HG03066 (cell line): Measurements from ENCODE around the gene COMMD6.
"Not testable (repeated sequence)": the region's sequence is repeated elsewhere in the genome, so short reads cannot be mapped to it uniquely, and the experiment has no call there.

ENCODE experiments used
- ATAC-seq: cut with Tn5 transposase; IDR thresholded peaks from one replicate; pipeline ENCODE4 v1.9.1; 2021; ENCODE audit warnings: low read depth; ENCODE audit not compliant: unreplicated experiment

Gene COMMD6

GRCh38 chr13:75537401-75538365, at the start of gene COMMD6:
Gene COMMD6 (minus strand): TSS chr13:75537841. CDS start chr13:75537805, 36 bp downstream.
- peak; percentile 98 for ATAC-seq

GRCh38 chr13:75585153-75585552, 47.5 kb upstream of the COMMD6 start:
- ATAC-seq: no peak

GRCh38 chr13:75583091-75583490, 45.5 kb upstream of the COMMD6 start:
- ATAC-seq: no peak

- no peak for ATAC-seq
These were observed 44.4 kb upstream of the COMMD6 start for GRCh38 chr13:75581874-75582640.

GRCh38 chr13:75579529-75579928, 41.9 kb upstream of the COMMD6 start:
- no peak for ATAC-seq

- no peak for ATAC-seq
These were observed 31.9 kb upstream of the COMMD6 start for GRCh38 chr13:75569576-75569975.

GRCh38 chr13:75566658-75567057, 29.0 kb upstream of the COMMD6 start:
- ATAC-seq: no peak

- no peak for ATAC-seq
These were observed 20.7 kb upstream of the COMMD6 start for GRCh38 chr13:75558145-75558840.

GRCh38 chr13:75556961-75557360, 19.3 kb upstream of the COMMD6 start:
- no peak for ATAC-seq

- ATAC-seq: no peak
These were observed 18.2 kb upstream of the COMMD6 start for GRCh38 chr13:75555836-75556235.

GRCh38 chr13:75554981-75555380, 17.3 kb upstream of the COMMD6 start:
- ATAC-seq: no peak

- ATAC-seq: no peak
These were observed 16.8 kb upstream of the COMMD6 start for GRCh38 chr13:75554464-75554863.

- ATAC-seq: peak; percentile 6
These were observed 12.5 kb upstream of the COMMD6 start for GRCh38 chr13:75550159-75550567.

GRCh38 chr13:75549262-75550158, 11.9 kb upstream of the COMMD6 start, which contains the start of gene UCHL3:
Gene UCHL3 (plus strand): TSS chr13:75549791. CDS start chr13:75549821, 30 bp downstream.
- ATAC-seq: peak; percentile 95

- ATAC-seq: no peak
These were observed 10.3 kb upstream of the COMMD6 start for GRCh38 chr13:75547917-75548316.

- ATAC-seq: not testable (repeated sequence)
These were observed 7.7 kb upstream of the COMMD6 start for GRCh38 chr13:75545386-75545785.

GRCh38 chr13:75544681-75545330, 7.2 kb upstream of the COMMD6 start:
- ATAC-seq: no peak

GRCh38 chr13:75541961-75542360, 4.3 kb upstream of the COMMD6 start:
- no peak for ATAC-seq

- ATAC-seq: no peak
These were observed 3.6 kb upstream of the COMMD6 start for GRCh38 chr13:75541287-75541686.
